ENCODE results near the gene ZNF785. TPM values are rescaled to one million over a fixed set of nuclear protein-coding genes. Genes with fewer than 3 reads are reported as not detected.

The ZNF785 gene
- total and polyA plus RNA-seq, 2 of the 13 experiments (the other 11 are each of a cell fraction or from before 2014, with no cell fraction given): 0.01 TPM; not detected in 1

DNA sequence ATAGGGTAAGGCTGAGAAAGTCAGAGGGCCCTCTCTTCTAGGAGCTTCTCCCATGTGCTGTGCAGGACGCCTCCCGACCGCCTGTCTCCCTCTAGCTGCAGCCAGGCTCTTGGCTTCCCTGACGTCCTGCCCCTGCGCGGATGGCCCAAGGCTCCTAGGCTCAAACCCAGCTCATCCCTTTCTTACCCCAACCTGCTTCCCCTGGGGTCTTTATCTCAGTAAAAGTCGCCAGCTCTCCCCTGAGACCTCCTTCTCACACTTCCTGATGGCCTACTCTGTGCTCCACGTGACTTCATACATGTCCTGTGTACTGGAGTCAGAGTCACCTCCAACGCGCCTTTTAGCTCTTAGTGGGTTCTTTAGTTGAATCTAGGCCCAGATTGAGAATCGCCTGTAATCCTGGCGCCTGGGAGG is 49.7 kb downstream of the ZNF785 start (continued):
- TF ChIP-seq, protein P1, sequence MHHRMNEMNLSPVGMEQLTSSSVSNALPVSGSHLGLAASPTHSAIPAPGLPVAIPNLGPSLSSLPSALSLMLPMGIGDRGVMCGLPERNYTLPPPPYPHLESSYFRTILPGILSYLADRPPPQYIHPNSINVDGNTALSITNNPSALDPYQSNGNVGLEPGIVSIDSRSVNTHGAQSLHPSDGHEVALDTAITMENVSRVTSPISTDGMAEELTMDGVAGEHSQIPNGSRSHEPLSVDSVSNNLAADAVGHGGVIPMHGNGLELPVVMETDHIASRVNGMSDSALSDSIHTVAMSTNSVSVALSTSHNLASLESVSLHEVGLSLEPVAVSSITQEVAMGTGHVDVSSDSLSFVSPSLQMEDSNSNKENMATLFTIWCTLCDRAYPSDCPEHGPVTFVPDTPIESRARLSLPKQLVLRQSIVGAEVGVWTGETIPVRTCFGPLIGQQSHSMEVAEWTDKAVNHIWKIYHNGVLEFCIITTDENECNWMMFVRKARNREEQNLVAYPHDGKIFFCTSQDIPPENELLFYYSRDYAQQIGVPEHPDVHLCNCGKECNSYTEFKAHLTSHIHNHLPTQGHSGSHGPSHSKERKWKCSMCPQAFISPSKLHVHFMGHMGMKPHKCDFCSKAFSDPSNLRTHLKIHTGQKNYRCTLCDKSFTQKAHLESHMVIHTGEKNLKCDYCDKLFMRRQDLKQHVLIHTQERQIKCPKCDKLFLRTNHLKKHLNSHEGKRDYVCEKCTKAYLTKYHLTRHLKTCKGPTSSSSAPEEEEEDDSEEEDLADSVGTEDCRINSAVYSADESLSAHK (CRISPR knock-in tag; IDR thresholded peaks at IDR 0.05; ENCODE audit: borderline replicate concordance): no peak; the same call in 1 of the 2 replicates
- TF ChIP-seq MIXL1 (CRISPR knock-in tag; IDR thresholded peaks at IDR 0.05) (0 out of 2 replicates have a peak, but pooled peaks have one; percentile 17), ZNF296 (CRISPR knock-in tag; conservative IDR thresholded peaks at IDR 0.05) (no peak), ZNF274 (CRISPR knock-in tag; IDR thresholded peaks at IDR 0.05) (peak; percentile 65), ZNF850 (CRISPR knock-in tag; conservative IDR thresholded peaks at IDR 0.05) (no peak), KDM3A (CRISPR knock-in tag; IDR thresholded peaks at IDR 0.05; ENCODE audit: low read depth) (no peak), ARNT2 (CRISPR knock-in tag; IDR thresholded peaks at IDR 0.05; ENCODE audit: low read depth) (peak; percentile 65; the same call in 1 of the 2 replicates), SNRNP70 (IDR thresholded peaks at IDR 0.05; ENCODE audit: low read depth, low read length) (no peak), ZSCAN30 (CRISPR knock-in tag; IDR thresholded peaks at IDR 0.05) (0 out of 2 replicates have a peak, but pooled peaks have one; percentile 48), NR3C1 (CRISPR knock-in tag; IDR thresholded peaks at IDR 0.05) (no peak), KMT2B (CRISPR knock-in tag; IDR thresholded peaks at IDR 0.05) (0 out of 2 replicates have a peak, but pooled peaks have one; percentile 33), HOXA5 (CRISPR knock-in tag; IDR thresholded peaks at IDR 0.05) (peak; percentile 50; the same call in 1 of the 2 replicates), ADNP (CRISPR knock-in tag; IDR thresholded peaks at IDR 0.05) (no peak), JUND (CRISPR knock-in tag; IDR thresholded peaks at IDR 0.05) (no peak), SMYD3 (CRISPR knock-in tag; IDR thresholded peaks at IDR 0.05) (no peak), NR2F1 (CRISPR knock-in tag; IDR thresholded peaks at IDR 0.05) (no peak), PHF21A (CRISPR knock-in tag; IDR thresholded peaks at IDR 0.05) (no peak), ZBTB20 (CRISPR knock-in tag; IDR thresholded peaks at IDR 0.05; ENCODE audit: borderline replicate concordance, low read depth) (peak; percentile 85), KDM1A (CRISPR knock-in tag; IDR thresholded peaks at IDR 0.05) (no peak), FOXK1 (CRISPR knock-in tag; IDR thresholded peaks at IDR 0.05; ENCODE audit: borderline replicate concordance, low read depth) (no peak), PAX8 (CRISPR knock-in tag; IDR thresholded peaks at IDR 0.05; ENCODE audit: borderline replicate concordance) (no peak), TBL1XR1 (IDR thresholded peaks at IDR 0.05; ENCODE audit: borderline replicate concordance, low read length, partially characterized antibody) (no peak)
- TF ChIP-seq, protein P2, sequence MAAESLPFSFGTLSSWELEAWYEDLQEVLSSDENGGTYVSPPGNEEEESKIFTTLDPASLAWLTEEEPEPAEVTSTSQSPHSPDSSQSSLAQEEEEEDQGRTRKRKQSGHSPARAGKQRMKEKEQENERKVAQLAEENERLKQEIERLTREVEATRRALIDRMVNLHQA (CRISPR knock-in tag; IDR thresholded peaks at IDR 0.05): no peak
- TF ChIP-seq, protein P3, sequence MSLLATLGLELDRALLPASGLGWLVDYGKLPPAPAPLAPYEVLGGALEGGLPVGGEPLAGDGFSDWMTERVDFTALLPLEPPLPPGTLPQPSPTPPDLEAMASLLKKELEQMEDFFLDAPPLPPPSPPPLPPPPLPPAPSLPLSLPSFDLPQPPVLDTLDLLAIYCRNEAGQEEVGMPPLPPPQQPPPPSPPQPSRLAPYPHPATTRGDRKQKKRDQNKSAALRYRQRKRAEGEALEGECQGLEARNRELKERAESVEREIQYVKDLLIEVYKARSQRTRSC (CRISPR knock-in tag; IDR thresholded peaks at IDR 0.05; ENCODE audit: low read depth): peak; percentile 96; the same call in 1 of the 2 replicates
- TF ChIP-seq, protein P4, sequence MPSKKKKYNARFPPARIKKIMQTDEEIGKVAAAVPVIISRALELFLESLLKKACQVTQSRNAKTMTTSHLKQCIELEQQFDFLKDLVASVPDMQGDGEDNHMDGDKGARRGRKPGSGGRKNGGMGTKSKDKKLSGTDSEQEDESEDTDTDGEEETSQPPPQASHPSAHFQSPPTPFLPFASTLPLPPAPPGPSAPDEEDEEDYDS (CRISPR knock-in tag; IDR thresholded peaks at IDR 0.05): 0 out of 2 replicates have a peak, but pooled peaks have one; percentile 29
- TF ChIP-seq, protein P5, sequence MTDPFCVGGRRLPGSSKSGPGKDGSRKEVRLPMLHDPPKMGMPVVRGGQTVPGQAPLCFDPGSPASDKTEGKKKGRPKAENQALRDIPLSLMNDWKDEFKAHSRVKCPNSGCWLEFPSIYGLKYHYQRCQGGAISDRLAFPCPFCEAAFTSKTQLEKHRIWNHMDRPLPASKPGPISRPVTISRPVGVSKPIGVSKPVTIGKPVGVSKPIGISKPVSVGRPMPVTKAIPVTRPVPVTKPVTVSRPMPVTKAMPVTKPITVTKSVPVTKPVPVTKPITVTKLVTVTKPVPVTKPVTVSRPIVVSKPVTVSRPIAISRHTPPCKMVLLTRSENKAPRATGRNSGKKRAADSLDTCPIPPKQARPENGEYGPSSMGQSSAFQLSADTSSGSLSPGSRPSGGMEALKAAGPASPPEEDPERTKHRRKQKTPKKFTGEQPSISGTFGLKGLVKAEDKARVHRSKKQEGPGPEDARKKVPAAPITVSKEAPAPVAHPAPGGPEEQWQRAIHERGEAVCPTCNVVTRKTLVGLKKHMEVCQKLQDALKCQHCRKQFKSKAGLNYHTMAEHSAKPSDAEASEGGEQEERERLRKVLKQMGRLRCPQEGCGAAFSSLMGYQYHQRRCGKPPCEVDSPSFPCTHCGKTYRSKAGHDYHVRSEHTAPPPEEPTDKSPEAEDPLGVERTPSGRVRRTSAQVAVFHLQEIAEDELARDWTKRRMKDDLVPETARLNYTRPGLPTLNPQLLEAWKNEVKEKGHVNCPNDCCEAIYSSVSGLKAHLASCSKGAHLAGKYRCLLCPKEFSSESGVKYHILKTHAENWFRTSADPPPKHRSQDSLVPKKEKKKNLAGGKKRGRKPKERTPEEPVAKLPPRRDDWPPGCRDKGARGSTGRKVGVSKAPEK (CRISPR knock-in tag; IDR thresholded peaks at IDR 0.05; ENCODE audit: borderline replicate concordance): no peak
